ENCODE data around the gene SLX4IP. TPM values are rescaled to one million over a fixed set of nuclear protein-coding genes. Genes with fewer than 3 reads are reported as not detected.
A peak's percentile ranks its signal among the peaks of the same experiment; 100 is the strongest.

SLX4IP gene
- total RNA-seq, 4 donors from 2014 or later = 6.3 to 8.3 (median 7.4) TPM

GRCh38 chr20:10621149-10621548 lies 186.0 kb downstream of the SLX4IP start:
- intact Hi-C loops (cut with DNase I) = no loop called here
- H3K9me3 ChIP-seq = no peaks in the 10 kb centered on the region
- no peak for TF ChIP-seq POLR2A (IDR thresholded peaks at IDR 0.05)
- TF ChIP-seq CTCF (IDR thresholded peaks at IDR 0.05) = no peak
- no peak for DNase-seq
- H3K4me3 ChIP-seq (replicated peaks in 1 of 3) = no peak overlapping the region
- peaks cover 12 to 25% of the 10 kb centered on the region in 2 donors for H3K4me1 ChIP-seq
- no peaks in the 10 kb centered on the region for H3K36me3 ChIP-seq
- WGBS, 2 donors = 58 to 62% methylated on average over 3 of the region's 3 CpGs
- peak overlapping the region in 2 of 3 donors; percentile 9 to 33 for H3K27ac ChIP-seq
- H3K27me3 ChIP-seq = no peaks in the 10 kb centered on the region

- Histone ChIP-seq H3K27ac (peak overlapping the region in 2 of 3 donors; percentile 31 to 56), H3K36me3 (no peaks in the 10 kb centered on the region), H3K4me1 (peaks cover 17 to 34% of the 10 kb centered on the region in 2 donors), H3K27me3 (no peaks in the 10 kb centered on the region), H3K4me3 (replicated peaks in 1 of 3) (no peak overlapping the region), H3K9me3 (no peaks in the 10 kb centered on the region)
- intact Hi-C loops (cut with DNase I) = no loop called here
- TF ChIP-seq POLR2A (IDR thresholded peaks at IDR 0.05) (no peak), CTCF (IDR thresholded peaks at IDR 0.05) (no peak)
- WGBS, 2 donors = 75 to 81% methylated on average over 16 of the region's 16 CpGs
- DNase-seq = no peak
Measured at GRCh38 chr20:10622657-10623418, 187.7 kb downstream of the SLX4IP start.

GRCh38 chr20:10625641-10626040 lies 190.5 kb downstream of the SLX4IP start:
- intact Hi-C loops (cut with DNase I) = no loop called here
- DNase-seq = no peak
- no peaks in the 10 kb centered on the region for H3K27me3 ChIP-seq
- TF ChIP-seq CTCF (IDR thresholded peaks at IDR 0.05) (no peak), POLR2A (IDR thresholded peaks at IDR 0.05) (no peak)
- H3K4me1 ChIP-seq = peaks cover 26 to 50% of the 10 kb centered on the region in 2 donors
- no peaks in the 10 kb centered on the region for H3K36me3 ChIP-seq
- WGBS, 2 donors = 88 to 93% methylated on average over 2 of the region's 2 CpGs
- peak overlapping the region in 2 of 3 donors; percentile 45 to 67 for H3K27ac ChIP-seq
- H3K4me3 ChIP-seq (replicated peaks in 1 of 3) = no peak overlapping the region
- no peaks in the 10 kb centered on the region for H3K9me3 ChIP-seq

GRCh38 chr20:10626896-10627295 lies 191.8 kb downstream of the SLX4IP start:
- no peak for DNase-seq
- H3K4me1 ChIP-seq = peaks cover 19 to 40% of the 10 kb centered on the region in 2 donors
- H3K9me3 ChIP-seq = no peaks in the 10 kb centered on the region
- intact Hi-C loops (cut with DNase I) = no loop called here
- TF ChIP-seq CTCF (IDR thresholded peaks at IDR 0.05) = no peak
- no peak for TF ChIP-seq POLR2A (IDR thresholded peaks at IDR 0.05)
- peak overlapping the region in 1 of 3 donors; percentile 36 for H3K27ac ChIP-seq
- 77 to 80% methylated on average over 3 of the region's 3 CpGs for WGBS, 2 donors
- H3K4me3 ChIP-seq (replicated peaks in 1 of 3) = no peak overlapping the region
- no peaks in the 10 kb centered on the region for H3K36me3 ChIP-seq
- H3K27me3 ChIP-seq = no peaks in the 10 kb centered on the region

DNA sequence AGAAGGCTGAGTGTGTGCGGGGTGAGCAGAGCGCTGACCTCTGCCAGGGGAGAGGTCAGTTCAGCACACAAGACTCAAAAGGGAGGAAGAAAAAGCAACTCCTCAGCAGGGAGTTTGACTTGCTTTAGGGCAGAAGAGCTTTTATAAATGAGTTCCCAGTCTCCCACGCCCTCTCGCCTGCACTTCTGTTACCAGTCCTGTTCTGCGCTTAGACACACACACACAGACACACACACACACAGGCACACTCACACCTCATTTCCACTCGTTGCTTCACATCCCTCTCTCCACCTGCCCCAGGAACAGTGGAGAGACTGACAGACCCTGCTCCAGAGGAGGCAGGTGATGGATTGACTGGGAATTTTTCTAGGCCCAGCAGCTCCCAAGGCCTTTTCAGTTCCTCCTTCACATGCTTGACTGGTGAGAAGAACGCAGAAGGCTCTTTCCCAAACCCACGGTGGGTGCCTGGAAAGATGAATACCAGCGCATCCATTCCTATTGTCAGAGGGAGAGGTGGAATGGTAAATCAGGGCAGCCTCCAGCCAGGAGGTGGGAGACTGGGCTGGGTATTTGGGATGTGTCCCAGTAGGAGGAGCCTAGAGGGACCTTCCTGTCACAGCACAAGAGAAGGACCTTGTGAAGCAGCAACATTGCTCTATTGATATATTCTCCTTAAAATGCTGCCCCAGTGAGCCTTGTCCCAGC lies 195.0 kb downstream of the SLX4IP start:
- WGBS, 2 donors = 80 to 87% methylated on average over 9 of the region's 9 CpGs

More for the DNA sequence above, 195.0 kb downstream of the SLX4IP start:
- no peaks in the 10 kb centered on the region for H3K27me3 ChIP-seq
- peaks cover 22 to 61% of the 10 kb centered on the region in 2 donors for H3K4me1 ChIP-seq
- TF ChIP-seq CTCF (IDR thresholded peaks at IDR 0.05) (no peak), POLR2A (IDR thresholded peaks at IDR 0.05) (no peak)
- H3K4me3 ChIP-seq (replicated peaks in 1 of 3) = no peak overlapping the region
- peak overlapping the region in 1 of 3 donors; percentile 56 for H3K27ac ChIP-seq
- no peak for DNase-seq
- intact Hi-C loops (cut with DNase I) = no loop called here
- H3K9me3 ChIP-seq = no peaks in the 10 kb centered on the region
- no peaks in the 10 kb centered on the region for H3K36me3 ChIP-seq
